CD4-positive, alpha-beta memory T cell (primary cell): Measurements from ENCODE around the gene IRF8. TPM values are rescaled to one million over a fixed set of nuclear protein-coding genes. Genes with fewer than 3 reads are reported as not detected.
A peak's percentile ranks its signal among the peaks of the same experiment; 100 is the strongest.

Experiments
- CTCF ChIA-PET: fragments of 350-600 bp; sonication (Branson Sonifier 250); formaldehyde crosslinking; loops from one replicate; lab custom pipeline; 2021; ENCODE audit warnings: inconsistent platforms; ENCODE audit not compliant: partially characterized antibody; lab: Charles Lee
- POLR2A ChIA-PET: fragments of 350-600 bp; sonication (Branson Sonifier 250); formaldehyde crosslinking; loops from one replicate; lab custom pipeline; 2021; ENCODE audit not compliant: partially characterized antibody; lab: Charles Lee
- DNase-seq, 5 donors: peaks; one replicate each; pipeline versions ENCODE4 v3.0.0 to v3.0.0-alpha.2; 2020 to 2022; ENCODE audit warnings: mixed read lengths in 1 of 5
- H3K27ac ChIP-seq: one replicate; pipeline ENCODE4 v1.7.0; 2013; ENCODE audit warnings: low read depth, low read length
- H3K27me3 ChIP-seq: 2 replicates; pipeline ENCODE4 v1.7.0; 2013; ENCODE audit warnings: mild to moderate bottlenecking, low read length, moderate library complexity; ENCODE audit not compliant: insufficient read depth
- H3K36me3 ChIP-seq: 2 replicates; pipeline ENCODE4 v1.7.0; 2013; ENCODE audit warnings: mild to moderate bottlenecking, low read length, moderate library complexity; ENCODE audit not compliant: insufficient read depth
- H3K4me1 ChIP-seq: 2 replicates; pipeline ENCODE4 v1.7.0; 2013; ENCODE audit warnings: mild to moderate bottlenecking, low read length, moderate library complexity; ENCODE audit not compliant: insufficient read depth
- H3K4me3 ChIP-seq, 2 donors: one replicate each; pipeline ENCODE4 v1.7.0; 2013; ENCODE audit warnings: low read length in 2 of 2, mild to moderate bottlenecking in 1 of 2
- H3K9me3 ChIP-seq, 2 donors: one replicate each; pipeline ENCODE4 v1.7.0; 2013; ENCODE audit warnings: low read length in 2 of 2, control low read depth in 1 of 2; ENCODE audit not compliant: control insufficient read depth in 1 of 2
- H3K27ac Mint-ChIP-seq, 7 donors: one replicate each; pipeline ENCODE4 v1.8.0; 2020 to 2021; ENCODE audit warnings: mixed read lengths in 7 of 7, mild to moderate bottlenecking in 6 of 7, inconsistent platforms in 3 of 7, moderate library complexity in 3 of 7
- H3K27me3 Mint-ChIP-seq, 2 donors: one replicate each; pipeline ENCODE4 v1.8.0; 2020 to 2021; ENCODE audit warnings: mixed read lengths in 2 of 2
- H3K36me3 Mint-ChIP-seq, 2 donors: one replicate each; pipeline ENCODE4 v1.8.0; 2020 to 2021; ENCODE audit warnings: mixed read lengths in 2 of 2, inconsistent platforms in 1 of 2, mild to moderate bottlenecking in 1 of 2
- H3K4me1 Mint-ChIP-seq, 4 donors: one replicate each; pipeline ENCODE4 v1.8.0; 2020 to 2021; ENCODE audit warnings: mixed read lengths in 4 of 4, mild to moderate bottlenecking in 1 of 4
- H3K4me3 Mint-ChIP-seq, 8 donors: one replicate each; pipeline ENCODE4 v1.8.0; 2020 to 2021; ENCODE audit warnings: mixed read lengths in 8 of 8, mild to moderate bottlenecking in 7 of 8, moderate library complexity in 6 of 8, inconsistent platforms in 3 of 8
- H3K9me3 Mint-ChIP-seq, 8 donors: one replicate each; pipeline ENCODE4 v1.8.0; 2020 to 2021; ENCODE audit warnings: mixed read lengths in 8 of 8, mild to moderate bottlenecking in 5 of 8, inconsistent platforms in 3 of 8, moderate library complexity in 1 of 8
- intact Hi-C: fragments of 100-400 bp; cut with micrococcal nuclease; formaldehyde crosslinking; loops from one replicate; pipeline ENCODE4 v1.15.1; 2023
- polyA plus RNA-seq, 2 donors: library from polyadenylated mRNA; unstranded; fragments of 300-500 nt; fragmentation: Illumina TruSeq; gene quantifications; one replicate each; pipeline ENCODE4 v1.2.3, GENCODE V29; 2021
- total RNA-seq, 2 experiments: library from RNA; stranded (reverse); gene quantifications; one replicate each; pipeline ENCODE4 v1.2.3, GENCODE V29; 2021

IRF8 gene
- total and polyA plus RNA-seq, 4 experiments from 2014 or later = 0.48 to 4.0 (median 1.4) TPM

GRCh38 chr16:85885537-85885936 lies 13.4 kb upstream of the IRF8 start:
- no peak for DNase-seq
- POLR2A ChIA-PET = no interaction called here

DNA sequence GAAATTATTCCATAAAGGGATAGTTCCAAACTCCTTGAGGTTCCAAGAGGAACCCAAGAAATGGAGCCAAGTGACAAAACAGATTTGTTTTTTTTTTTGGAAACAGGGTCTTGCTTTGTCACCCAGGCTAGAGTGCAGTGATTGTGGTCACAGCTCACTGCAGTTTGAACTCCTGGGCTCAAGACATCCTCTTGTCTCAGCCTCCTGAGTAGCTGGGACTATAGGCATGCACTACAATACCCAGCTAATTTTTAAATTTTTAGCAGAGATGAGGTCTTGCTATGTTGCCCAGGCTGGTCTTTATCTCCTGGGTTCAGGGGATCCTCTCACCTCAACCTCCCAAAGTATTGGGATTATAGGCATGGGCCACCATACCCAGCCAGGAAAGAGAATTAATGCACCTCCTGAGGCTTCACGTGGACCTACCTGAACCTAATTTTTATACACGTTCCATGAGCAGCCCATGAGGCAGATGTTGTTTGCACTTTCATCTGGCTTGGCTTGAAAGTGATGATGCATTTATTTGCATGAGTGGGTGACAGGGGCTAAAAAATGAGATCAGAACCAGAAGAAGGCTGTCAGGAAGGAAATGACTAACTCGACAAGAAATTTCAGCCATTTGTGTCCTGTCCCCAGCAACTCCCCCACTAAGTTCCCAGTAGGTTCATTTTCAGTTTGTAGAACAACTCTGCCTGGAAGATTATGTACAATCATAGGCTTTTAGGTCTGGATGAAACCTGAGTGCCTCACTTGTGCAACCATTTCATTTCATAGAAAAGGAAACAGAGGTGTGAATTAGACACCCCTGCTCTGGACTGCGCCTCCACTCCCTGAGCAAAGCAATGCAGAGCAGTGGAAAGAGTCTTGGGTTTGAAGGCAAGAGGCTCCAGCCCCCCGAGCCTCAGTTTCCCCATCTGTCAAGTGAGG lies 10.3 kb upstream of the IRF8 start:
- peak overlapping the region in 2 of 7 donors; percentile 15 to 43 for H3K27ac Mint-ChIP-seq

More at GRCh38 chr16:85885537-85885936, 13.4 kb upstream of the IRF8 start:
- Histone ChIP-seq H3K27me3 (no peaks in the 10 kb centered on the region), H3K4me3 (no peak overlapping the region), H3K36me3 (no peaks in the 10 kb centered on the region), H3K4me1 (peaks cover 8% of the 10 kb centered on the region), H3K9me3 (no peaks in the 10 kb centered on the region), H3K27ac (no peak overlapping the region)
- Mint-ChIP-seq H3K36me3 (no peaks in the 10 kb centered on the region), H3K4me1 (peaks cover 4 to 13% (median 7%) of the 10 kb centered on the region in 4 donors), H3K9me3 (no peaks in the 10 kb centered on the region), H3K27ac (no peak overlapping the region), H3K27me3 (peaks cover 5 to 9% of the 10 kb centered on the region in 2 donors), H3K4me3 (no peak overlapping the region)
- CTCF ChIA-PET = no interaction called here
- intact Hi-C loops = no loop called here

DNA sequence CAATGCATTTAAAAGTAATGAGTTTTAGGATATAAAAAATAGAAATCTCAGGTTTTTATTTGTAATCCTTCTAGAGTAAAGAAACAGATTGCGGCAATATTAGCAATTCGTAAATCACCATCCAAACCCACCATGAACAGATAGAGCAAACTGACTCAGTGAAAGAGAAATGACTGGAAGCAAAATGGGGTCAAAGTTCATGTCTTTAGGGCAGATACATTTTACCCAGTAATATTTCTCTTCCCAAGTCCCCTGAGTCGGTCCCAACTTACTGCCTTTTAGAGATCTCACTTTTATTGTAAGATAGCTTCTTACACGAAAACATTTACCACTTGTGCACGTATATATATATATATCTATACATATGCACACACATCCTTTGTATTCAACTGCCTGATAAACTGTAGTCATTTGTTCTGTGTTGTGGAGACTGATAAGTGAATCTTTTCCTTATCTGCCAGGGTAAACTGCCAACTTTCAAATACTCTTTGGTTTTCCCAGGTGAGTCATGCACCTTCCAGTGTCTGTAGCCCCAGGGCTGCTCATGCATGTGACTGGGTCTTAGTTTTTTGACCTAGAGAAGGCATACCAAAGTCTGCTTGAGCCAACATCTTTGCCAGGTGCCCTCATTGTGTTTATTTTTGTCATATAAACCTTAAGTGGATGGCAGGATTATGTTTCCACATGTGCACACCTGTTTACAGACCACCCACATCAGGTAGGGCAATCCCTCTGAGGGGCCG lies 7.8 kb upstream of the IRF8 start:
- peaks cover 6 to 7% of the 10 kb centered on the region in 2 donors for H3K27me3 Mint-ChIP-seq
- Histone ChIP-seq H3K27me3 (no peaks in the 10 kb centered on the region), H3K27ac (no peak overlapping the region), H3K4me1 (peaks cover 8% of the 10 kb centered on the region), H3K4me3 (no peak overlapping the region), H3K36me3 (no peaks in the 10 kb centered on the region), H3K9me3 (no peaks in the 10 kb centered on the region)
- no peaks in the 10 kb centered on the region for H3K9me3 Mint-ChIP-seq
- no peak overlapping the region for H3K4me3 Mint-ChIP-seq
- no peaks in the 10 kb centered on the region for H3K36me3 Mint-ChIP-seq
- ChIA-PET CTCF (no interaction called here), POLR2A (no interaction called here)
- peaks cover 4 to 13% (median 7%) of the 10 kb centered on the region in 4 donors for H3K4me1 Mint-ChIP-seq
- no peak for DNase-seq
- intact Hi-C loops = no loop called here
- H3K27ac Mint-ChIP-seq = no peak overlapping the region

More for the DNA sequence above, 10.3 kb upstream of the IRF8 start:
- no peak overlapping the region for H3K4me3 ChIP-seq
- H3K27ac ChIP-seq = no peak overlapping the region
- peak in 1 of 5 donors; percentile 48 for DNase-seq
- H3K9me3 ChIP-seq = no peaks in the 10 kb centered on the region
- ChIA-PET POLR2A (no interaction called here), CTCF (no interaction called here)
- H3K4me1 Mint-ChIP-seq = peaks cover 4 to 13% (median 7%) of the 10 kb centered on the region in 4 donors
- H3K4me3 Mint-ChIP-seq = no peak overlapping the region
- intact Hi-C loops = no loop called here
- H3K27me3 Mint-ChIP-seq = peaks cover 7 to 9% of the 10 kb centered on the region in 2 donors
- peaks cover 8% of the 10 kb centered on the region for H3K4me1 ChIP-seq
- H3K36me3 ChIP-seq = no peaks in the 10 kb centered on the region
- no peaks in the 10 kb centered on the region for H3K36me3 Mint-ChIP-seq
- H3K9me3 Mint-ChIP-seq = no peaks in the 10 kb centered on the region
- H3K27me3 ChIP-seq = no peaks in the 10 kb centered on the region

- H3K9me3 ChIP-seq = no peaks in the 10 kb centered on the region
- no peaks in the 10 kb centered on the region for H3K27me3 ChIP-seq
- no peaks in the 10 kb centered on the region for H3K36me3 Mint-ChIP-seq
- DNase-seq = no peak
- CTCF ChIA-PET = no interaction called here
- no peak overlapping the region for H3K27ac Mint-ChIP-seq
- H3K4me3 Mint-ChIP-seq = no peak overlapping the region
- H3K4me3 ChIP-seq = no peak overlapping the region
- H3K27ac ChIP-seq = no peak overlapping the region
- peaks cover 4 to 5% of the 10 kb centered on the region in 2 donors for H3K27me3 Mint-ChIP-seq
- H3K4me1 Mint-ChIP-seq = peaks cover 4 to 13% (median 7%) of the 10 kb centered on the region in 4 donors
- H3K36me3 ChIP-seq = no peaks in the 10 kb centered on the region
- intact Hi-C loops = no loop called here
- POLR2A ChIA-PET = no interaction called here
- peaks cover 8% of the 10 kb centered on the region for H3K4me1 ChIP-seq
- no peaks in the 10 kb centered on the region for H3K9me3 Mint-ChIP-seq
Observed at GRCh38 chr16:85891776-85892166, 7.2 kb upstream of the IRF8 start.

GRCh38 chr16:85892760-85893159 lies 6.2 kb upstream of the IRF8 start:
- no peaks in the 10 kb centered on the region for H3K27me3 ChIP-seq
- no peaks in the 10 kb centered on the region for H3K36me3 ChIP-seq
- ChIA-PET CTCF (no interaction called here), POLR2A (no interaction called here)
- no peaks in the 10 kb centered on the region for H3K9me3 ChIP-seq
- H3K27ac Mint-ChIP-seq = no peak overlapping the region
- no peaks in the 10 kb centered on the region for H3K9me3 Mint-ChIP-seq
- intact Hi-C loops = no loop called here
- H3K4me3 Mint-ChIP-seq = no peak overlapping the region
- H3K4me1 ChIP-seq = peaks cover 8% of the 10 kb centered on the region
- H3K27ac ChIP-seq = no peak overlapping the region
- no peak overlapping the region for H3K4me3 ChIP-seq
- H3K36me3 Mint-ChIP-seq = no peaks in the 10 kb centered on the region
- H3K4me1 Mint-ChIP-seq = peaks cover 4 to 13% (median 7%) of the 10 kb centered on the region in 4 donors
- DNase-seq = no peak
- H3K27me3 Mint-ChIP-seq = peaks cover 2% of the 10 kb centered on the region in 2 donors

GRCh38 chr16:85894266-85894665 lies 4.7 kb upstream of the IRF8 start:
- DNase-seq = no peak
- peaks cover 9% of the 10 kb centered on the region for H3K4me1 ChIP-seq
- POLR2A ChIA-PET = no interaction called here
- peaks cover 0 to 1% (median 0%) of the 10 kb centered on the region in 8 donors for H3K9me3 Mint-ChIP-seq
- peaks cover 1 to 8% of the 10 kb centered on the region in 2 donors for H3K27me3 Mint-ChIP-seq
- H3K36me3 ChIP-seq = no peaks in the 10 kb centered on the region
- no peak overlapping the region for H3K27ac ChIP-seq
- CTCF ChIA-PET = interaction anchor here (0.9 to 1.0 kb wide), 2 partner anchors 10 to 75 kb away, joined by 3 read pairs; no protein-coding TSS in a partner anchor
- H3K4me1 Mint-ChIP-seq = peaks cover 1 to 8% (median 4%) of the 10 kb centered on the region in 4 donors
- H3K9me3 ChIP-seq = no peaks in the 10 kb centered on the region
- H3K36me3 Mint-ChIP-seq = no peaks in the 10 kb centered on the region
- peaks cover 2% of the 10 kb centered on the region for H3K27me3 ChIP-seq
- H3K4me3 Mint-ChIP-seq = no peak overlapping the region
- H3K27ac Mint-ChIP-seq = no peak overlapping the region
- intact Hi-C loops = no loop called here
- no peak overlapping the region for H3K4me3 ChIP-seq

GRCh38 chr16:85897382-85897781 lies 1.6 kb upstream of the IRF8 start:
- Mint-ChIP-seq H3K4me1 (peaks cover 10 to 22% (median 17%) of the 10 kb centered on the region in 4 donors), H3K27me3 (peaks cover 25 to 27% of the 10 kb centered on the region in 2 donors), H3K9me3 (peaks cover 0 to 2% (median 0%) of the 10 kb centered on the region in 8 donors), H3K4me3 (peak overlapping the region in 3 of 8 donors; percentile 8 to 48 (median 21)), H3K36me3 (no peaks in the 10 kb centered on the region), H3K27ac (no peak overlapping the region)
- DNase-seq = no peak
- H3K9me3 ChIP-seq = no peaks in the 10 kb centered on the region
- CTCF ChIA-PET = no interaction called here
- H3K4me1 ChIP-seq = peaks cover 20% of the 10 kb centered on the region
- no peak overlapping the region for H3K4me3 ChIP-seq
- intact Hi-C loops = no loop called here
- H3K27me3 ChIP-seq = peaks cover 12% of the 10 kb centered on the region
- POLR2A ChIA-PET = no interaction called here
- H3K27ac ChIP-seq = no peak overlapping the region
- no peaks in the 10 kb centered on the region for H3K36me3 ChIP-seq
